Measurements from ENCODE around the gene ENTPD8.

DNA sequence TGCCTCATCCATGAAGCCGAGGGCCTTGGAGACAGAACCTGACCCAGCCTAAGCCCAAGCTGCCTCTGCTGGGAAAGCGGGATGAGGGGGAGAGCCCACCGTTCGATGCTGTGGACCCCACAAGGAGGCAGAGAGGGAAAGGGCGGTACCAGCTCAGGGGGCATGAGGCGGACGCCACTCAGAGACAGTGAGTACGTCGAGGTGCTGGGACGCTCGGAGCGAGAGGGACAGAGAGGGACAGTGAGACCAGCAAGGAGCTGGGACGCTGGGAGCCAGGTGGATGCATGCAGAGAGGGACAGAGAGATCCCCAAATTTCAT lies 51.8 kb downstream of the ENTPD8 start:
- no peak for TF ChIP-seq TEAD4 (IDR thresholded peaks at IDR 0.05)
- TF ChIP-seq, protein P1, sequence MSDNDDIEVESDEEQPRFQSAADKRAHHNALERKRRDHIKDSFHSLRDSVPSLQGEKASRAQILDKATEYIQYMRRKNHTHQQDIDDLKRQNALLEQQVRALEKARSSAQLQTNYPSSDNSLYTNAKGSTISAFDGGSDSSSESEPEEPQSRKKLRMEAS (IDR thresholded peaks at IDR 0.05), result no peak
- no peak for TF ChIP-seq CREB1 (IDR thresholded peaks at IDR 0.05; ENCODE audit: low read depth)
- TF ChIP-seq RAD21 (IDR thresholded peaks at IDR 0.05; ENCODE audit: low read depth), result no peak
- no peak for TF ChIP-seq EP300 (IDR thresholded peaks at IDR 0.05; ENCODE audit: borderline replicate concordance)
- TF ChIP-seq EGR1 (IDR thresholded peaks at IDR 0.05), result no peak
- TF ChIP-seq CEBPB (IDR thresholded peaks at IDR 0.05), result no peak
- no peak for TF ChIP-seq TAF1 (IDR thresholded peaks at IDR 0.05; ENCODE audit: low read depth)
- TF ChIP-seq NFIC (IDR thresholded peaks at IDR 0.05), result no peak
- TF ChIP-seq YY1 (IDR thresholded peaks at IDR 0.05; ENCODE audit: low read depth), result no peak
- TF ChIP-seq FOXM1 (IDR thresholded peaks at IDR 0.05; ENCODE audit: borderline replicate concordance, low read depth), result no peak
- no peak for TF ChIP-seq ZBTB7A (IDR thresholded peaks at IDR 0.05; ENCODE audit: low read depth)

Data from Ishikawa (cell line).